GM12801 (cell line): ENCODE results near the gene RAPGEF4.

Experiments
- CTCF ChIP-seq: IDR thresholded peaks from one replicate; pipeline ENCODE4 v1.5.1; 2011; ENCODE audit warnings: control low read depth; ENCODE audit not compliant: insufficient read length; ENCODE audit errors: extremely low read depth

Gene RAPGEF4

GRCh38 chr2:172999641-173000386, 264.2 kb downstream of the RAPGEF4 start:
- TF ChIP-seq CTCF = no peak

GRCh38 chr2:173001664-173002604, 266.3 kb downstream of the RAPGEF4 start:
- TF ChIP-seq CTCF = no peak

- TF ChIP-seq CTCF = no peak
Measured at GRCh38 chr2:173002751-173003541, 267.3 kb downstream of the RAPGEF4 start.

- TF ChIP-seq CTCF = no peak
Measured at GRCh38 chr2:173008786-173009185, 273.1 kb downstream of the RAPGEF4 start.

- TF ChIP-seq CTCF = no peak
Measured at GRCh38 chr2:173010233-173010632, 274.6 kb downstream of the RAPGEF4 start.

- TF ChIP-seq CTCF = no peak
Measured at GRCh38 chr2:173016451-173016850, 280.8 kb downstream of the RAPGEF4 start.
